H9 (cell line): ENCODE results near the gene LRRC40. TPM values are rescaled to one million over a fixed set of nuclear protein-coding genes. Genes with fewer than 3 reads are reported as not detected.

ENCODE experiments used
- DNase-seq: peaks from one replicate; pipeline ENCODE4 v3.0.0-alpha.2; 2017
- H2AFZ ChIP-seq: one replicate; pipeline ENCODE4 v1.6.1; 2013; ENCODE audit warnings: mild to moderate bottlenecking, low read length, control low read depth, moderate library complexity
- H2AK5ac ChIP-seq: 2 replicates; pipeline ENCODE4 v1.6.1; 2013; ENCODE audit warnings: low read length, control low read depth, mixed read lengths; ENCODE audit not compliant: insufficient read length
- H2BK120ac ChIP-seq: one replicate; pipeline ENCODE4 v1.6.1; 2013; ENCODE audit warnings: low read depth, mild to moderate bottlenecking, low read length, control low read depth, inconsistent platforms; ENCODE audit not compliant: poor library complexity, severe bottlenecking
- H2BK12ac ChIP-seq: 2 replicates; pipeline ENCODE4 v1.6.1; 2013; ENCODE audit warnings: low read length, control low read depth, mixed read lengths, low read depth; ENCODE audit not compliant: insufficient read length
- H2BK15ac ChIP-seq: 2 replicates; pipeline ENCODE4 v1.6.1; 2013; ENCODE audit warnings: low read depth, low read length, control low read depth
- H2BK20ac ChIP-seq: one replicate; pipeline ENCODE4 v1.6.1; 2013; ENCODE audit warnings: low read depth, mild to moderate bottlenecking, low read length, control low read depth, inconsistent platforms; ENCODE audit not compliant: poor library complexity, severe bottlenecking
- H2BK5ac ChIP-seq: 2 replicates; pipeline ENCODE4 v1.6.1; 2013; ENCODE audit warnings: low read length, control low read depth, mixed read lengths; ENCODE audit not compliant: insufficient read length
- H3K14ac ChIP-seq: 2 replicates; pipeline ENCODE4 v1.6.1; 2013; ENCODE audit warnings: low read length, control low read depth; ENCODE audit not compliant: insufficient read depth
- H3K18ac ChIP-seq: 2 replicates; pipeline ENCODE4 v1.6.1; 2013; ENCODE audit warnings: low read depth, mild to moderate bottlenecking, mixed read lengths, low read length, control low read depth; ENCODE audit not compliant: insufficient read length
- H3K23ac ChIP-seq: 2 replicates; pipeline ENCODE4 v1.6.1; 2013; ENCODE audit warnings: low read length, control low read depth, mixed read lengths, low read depth; ENCODE audit not compliant: insufficient read length
- H3K23me2 ChIP-seq: 2 replicates; pipeline ENCODE4 v1.6.1; 2013; ENCODE audit warnings: low read depth, mild to moderate bottlenecking, mixed read lengths, low read length, control low read depth; ENCODE audit not compliant: insufficient read length, poor library complexity, severe bottlenecking
- H3K27ac ChIP-seq: 2 replicates; pipeline ENCODE4 v1.5.1; 2013; ENCODE audit warnings: low read length, control low read depth, mixed read lengths, low read depth; ENCODE audit not compliant: insufficient read length
- H3K27me3 ChIP-seq: 2 replicates; pipeline ENCODE4 v1.6.1; 2013; ENCODE audit warnings: low read length, control low read depth, inconsistent platforms; ENCODE audit not compliant: insufficient read depth
- H3K4ac ChIP-seq: 2 replicates; pipeline ENCODE4 v1.6.1; 2013; ENCODE audit warnings: low read depth, mild to moderate bottlenecking, control low read depth, inconsistent platforms, low read length, moderate library complexity
- H3K4me1 ChIP-seq: 2 replicates; pipeline ENCODE4 v1.6.1; 2013; ENCODE audit warnings: low read length, control low read depth, inconsistent platforms; ENCODE audit not compliant: insufficient read depth
- H3K4me2 ChIP-seq: 2 replicates; pipeline ENCODE4 v1.6.1; 2013; ENCODE audit warnings: low read length, control low read depth, mixed read lengths; ENCODE audit not compliant: insufficient read length, insufficient read depth
- H3K56ac ChIP-seq: 2 replicates; pipeline ENCODE4 v1.6.1; 2013; ENCODE audit warnings: low read depth, mild to moderate bottlenecking, mixed read lengths, low read length, control low read depth; ENCODE audit not compliant: insufficient read length
- H3K79me1 ChIP-seq: 2 replicates; pipeline ENCODE4 v1.6.1; 2013; ENCODE audit warnings: low read depth, mild to moderate bottlenecking, moderate library complexity, low read length, control low read depth, inconsistent platforms; ENCODE audit not compliant: insufficient read depth, poor library complexity, severe bottlenecking
- H3K79me2 ChIP-seq: 2 replicates; pipeline ENCODE4 v1.6.1; 2013; ENCODE audit warnings: low read length, control low read depth, inconsistent platforms; ENCODE audit not compliant: insufficient read depth
- H3K9ac ChIP-seq: 2 replicates; pipeline ENCODE4 v1.6.1; 2013; ENCODE audit warnings: low read length, control low read depth, mixed read lengths; ENCODE audit not compliant: insufficient read length; ENCODE audit errors: extremely low read depth
- H3K9me3 ChIP-seq: one replicate; pipeline ENCODE4 v1.6.1; 2013; ENCODE audit warnings: low read depth, low read length, inconsistent platforms; ENCODE audit not compliant: control insufficient read depth
- H3T11ph ChIP-seq: one replicate; pipeline ENCODE4 v1.6.1; 2013; ENCODE audit warnings: mild to moderate bottlenecking, low read length, control low read depth, inconsistent platforms
- H4K20me1 ChIP-seq: one replicate; pipeline ENCODE4 v1.6.1; 2013; ENCODE audit not compliant: control insufficient read depth, insufficient read length, insufficient read depth
- H4K5ac ChIP-seq: 2 replicates; pipeline ENCODE4 v1.6.1; 2013; ENCODE audit warnings: low read depth, mild to moderate bottlenecking, mixed read lengths, low read length, control low read depth; ENCODE audit not compliant: insufficient read length
- H4K8ac ChIP-seq: replicated peaks from 2 replicates; pipeline ENCODE4 v1.6.1; 2013; ENCODE audit warnings: low read length, control low read depth, mixed read lengths, low read depth; ENCODE audit not compliant: insufficient read length
- H4K91ac ChIP-seq: 2 replicates; pipeline ENCODE4 v1.6.1; 2013; ENCODE audit warnings: low read depth, mild to moderate bottlenecking, moderate library complexity, mixed read lengths, low read length, control low read depth; ENCODE audit not compliant: insufficient read length
- H3K27ac Mint-ChIP-seq, 3 experiments: 2 replicates in 2 of 3; 3 replicates in 1 of 3; pipeline ENCODE4 v1.8.0; 2020 to 2021; ENCODE audit warnings: mixed read lengths in 3 of 3, mild to moderate bottlenecking in 1 of 3, moderate library complexity in 1 of 3
- H3K27me3 Mint-ChIP-seq: 2 replicates; pipeline ENCODE4 v1.8.0; 2021; ENCODE audit warnings: low read depth, mild to moderate bottlenecking, moderate library complexity, mixed read lengths
- H3K36me3 Mint-ChIP-seq, 3 experiments: 2 replicates in 2 of 3; 3 replicates in 1 of 3; pipeline ENCODE4 v1.8.0; 2020 to 2021; ENCODE audit warnings: low read depth in 3 of 3, mixed read lengths in 3 of 3; ENCODE audit not compliant: insufficient read depth in 1 of 3
- H3K4me1 Mint-ChIP-seq, 2 experiments: 2 replicates each; pipeline ENCODE4 v1.8.0; 2020; ENCODE audit warnings: mixed read lengths in 2 of 2
- H3K4me3 Mint-ChIP-seq, 2 experiments: 2 replicates in 1 of 2; 3 replicates in 1 of 2; pipeline ENCODE4 v1.8.0; 2020 to 2021; ENCODE audit warnings: mild to moderate bottlenecking in 2 of 2, mixed read lengths in 2 of 2, moderate library complexity in 1 of 2
- H3K9me3 Mint-ChIP-seq, 2 experiments: 2 replicates in 1 of 2; 3 replicates in 1 of 2; pipeline ENCODE4 v1.8.0; 2020; ENCODE audit warnings: mild to moderate bottlenecking in 2 of 2, mixed read lengths in 2 of 2, moderate library complexity in 1 of 2
- WGBS: extraction: QIAGEN DNeasy Blood & Tissue Kit; methylation state at CpG from one replicate; pipeline ENCODE4 v1.1.7; 2013; ENCODE audit warnings: missing lambda C conversion rate, low lambda C conversion rate, mixed read lengths; ENCODE audit not compliant: insufficient read length; ENCODE audit errors: extremely low coverage; 5-methylcytosine and 5-hydroxymethylcytosine counted together
- total RNA-seq: library from RNA; stranded (reverse); gene quantifications from 2 replicates; pipeline ENCODE4 v1.2.1, GENCODE V29; 2021
- TF ChIP-seq, protein P1 (sequence below): fragments of 200-600 bp; sonication (generic); conservative IDR thresholded peaks from 3 replicates; pipeline ENCODE4 v1.8.0; 2021; ENCODE audit warnings: antibody characterized with exemption, mild to moderate bottlenecking

The LRRC40 gene
- total RNA-seq, 1 experiment from 2014 or later = 27.6 TPM

DNA sequence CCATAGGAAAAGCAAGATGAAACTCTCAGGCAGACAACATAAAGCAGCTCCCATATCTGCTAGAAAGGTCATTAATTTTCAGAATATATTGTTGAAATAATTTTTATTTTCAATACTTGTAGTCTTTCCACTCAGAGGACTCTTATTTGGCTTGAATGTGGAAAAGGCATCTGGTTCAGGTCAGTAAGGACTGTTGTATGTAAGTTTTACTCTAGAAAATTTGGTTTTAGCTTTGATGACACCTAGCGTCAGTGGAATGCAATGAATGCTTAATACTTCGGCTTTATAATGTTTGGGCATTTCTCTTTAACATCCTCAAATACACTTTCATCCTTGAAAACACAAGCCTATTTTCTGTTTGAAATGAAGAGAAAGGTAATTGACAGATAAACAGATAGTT, 63.3 kb downstream of the LRRC40 start:
- Histone ChIP-seq H4K5ac (no peak overlapping the region), H3K23ac (no peak overlapping the region), H2BK120ac (no peak overlapping the region), H3K4ac (no peak overlapping the region), H3K18ac (no peak overlapping the region), H3T11ph (no peak overlapping the region), H4K91ac (no peak overlapping the region), H3K14ac (no peak overlapping the region), H4K8ac (no peak overlapping the region), H3K9ac (no peak overlapping the region), H2AFZ (no peak overlapping the region), H2BK20ac (no peak overlapping the region), H3K56ac (no peak overlapping the region), H3K27me3 (no peaks in the 10 kb centered on the region), H2AK5ac (no peak overlapping the region), H3K27ac (no peak overlapping the region), H2BK15ac (no peak overlapping the region), H3K23me2 (no peaks in the 10 kb centered on the region), H3K9me3 (no peaks in the 10 kb centered on the region), H2BK12ac (no peak overlapping the region), H3K79me1 (no peaks in the 10 kb centered on the region), H4K20me1 (no peaks in the 10 kb centered on the region), H3K4me2 (no peak overlapping the region), H3K4me1 (no peaks in the 10 kb centered on the region; the same call in 1 of the 2 replicates), H2BK5ac (no peak overlapping the region), H3K79me2 (no peaks in the 10 kb centered on the region)
- WGBS = no CpG with 5 or more reads among the region's 2 CpGs
- DNase-seq = no peak
- H3K4me1 Mint-ChIP-seq = peaks cover 20 to 23% of the 10 kb centered on the region in 2 experiments
- peaks cover 0 to 4% (median 0%) of the 10 kb centered on the region in 3 experiments; a peak in 1 of 7 replicates for H3K36me3 Mint-ChIP-seq
- H3K4me3 Mint-ChIP-seq = no peak overlapping the region
- TF ChIP-seq, protein P1, sequence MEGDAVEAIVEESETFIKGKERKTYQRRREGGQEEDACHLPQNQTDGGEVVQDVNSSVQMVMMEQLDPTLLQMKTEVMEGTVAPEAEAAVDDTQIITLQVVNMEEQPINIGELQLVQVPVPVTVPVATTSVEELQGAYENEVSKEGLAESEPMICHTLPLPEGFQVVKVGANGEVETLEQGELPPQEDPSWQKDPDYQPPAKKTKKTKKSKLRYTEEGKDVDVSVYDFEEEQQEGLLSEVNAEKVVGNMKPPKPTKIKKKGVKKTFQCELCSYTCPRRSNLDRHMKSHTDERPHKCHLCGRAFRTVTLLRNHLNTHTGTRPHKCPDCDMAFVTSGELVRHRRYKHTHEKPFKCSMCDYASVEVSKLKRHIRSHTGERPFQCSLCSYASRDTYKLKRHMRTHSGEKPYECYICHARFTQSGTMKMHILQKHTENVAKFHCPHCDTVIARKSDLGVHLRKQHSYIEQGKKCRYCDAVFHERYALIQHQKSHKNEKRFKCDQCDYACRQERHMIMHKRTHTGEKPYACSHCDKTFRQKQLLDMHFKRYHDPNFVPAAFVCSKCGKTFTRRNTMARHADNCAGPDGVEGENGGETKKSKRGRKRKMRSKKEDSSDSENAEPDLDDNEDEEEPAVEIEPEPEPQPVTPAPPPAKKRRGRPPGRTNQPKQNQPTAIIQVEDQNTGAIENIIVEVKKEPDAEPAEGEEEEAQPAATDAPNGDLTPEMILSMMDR = peak; percentile 50; the same call in 2 of the 3 replicates
- H3K27me3 Mint-ChIP-seq = no peaks in the 10 kb centered on the region
- no peaks in the 10 kb centered on the region for H3K9me3 Mint-ChIP-seq
- H3K27ac Mint-ChIP-seq = no peak overlapping the region
